ENCODE measurements around the gene TMIGD1.
"Not testable (repeated sequence)": the region's sequence is repeated elsewhere in the genome, so short reads cannot be mapped to it uniquely, and the experiment has no call there.

Gene TMIGD1

DNA sequence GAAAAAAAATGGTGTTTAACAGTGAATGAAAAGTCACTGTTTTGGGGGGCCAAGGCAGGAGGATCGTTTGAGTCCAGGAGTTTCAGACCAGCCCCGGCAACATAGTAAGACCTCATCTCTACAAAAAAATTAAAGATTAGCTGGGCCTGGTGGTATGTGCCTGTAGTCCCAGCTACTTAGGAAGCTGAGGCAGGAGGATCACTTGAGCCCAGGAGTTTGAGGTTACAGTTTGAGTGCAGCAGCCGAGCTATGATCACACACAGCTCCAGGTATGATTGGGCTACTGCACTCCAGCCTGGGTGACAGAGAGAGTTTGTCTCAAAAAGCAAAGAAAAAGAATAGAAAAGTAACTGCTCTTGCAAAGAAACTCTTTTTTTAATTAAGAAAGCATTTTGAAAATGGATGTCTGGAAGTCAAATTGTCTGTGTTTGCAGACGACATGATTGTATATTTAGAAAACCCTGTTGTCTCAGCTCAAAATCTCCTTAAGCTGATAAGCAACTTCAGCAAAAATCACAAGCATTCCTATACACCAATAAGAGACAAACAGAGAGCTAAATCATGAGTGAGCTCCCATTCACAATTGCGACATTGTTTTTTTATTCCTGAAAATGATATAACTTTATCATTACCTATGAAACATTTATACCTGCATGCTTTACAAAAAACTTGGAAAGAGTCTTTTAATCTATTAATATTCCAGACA lies 24.4 kb upstream of the TMIGD1 start:
- no peak for DNase-seq (ENCODE audit: low spot score)

DNA sequence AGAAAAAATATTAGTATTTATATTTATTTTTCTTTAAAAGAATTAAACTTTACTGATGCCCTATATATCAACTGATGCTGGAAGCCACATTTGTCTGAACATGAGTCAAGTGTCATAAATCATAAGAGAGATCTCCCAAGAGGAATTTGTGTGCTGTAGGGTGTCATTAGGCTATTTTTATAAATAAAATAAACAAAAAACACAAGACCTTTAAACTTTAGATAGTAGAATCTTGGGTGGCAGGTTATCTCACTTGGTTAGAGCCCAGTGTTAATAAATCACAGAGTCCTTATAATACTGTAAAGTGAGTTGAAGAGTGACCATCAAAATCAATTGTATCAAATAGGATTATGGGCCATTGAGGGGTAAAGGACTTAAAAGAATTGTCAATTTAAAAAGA lies 23.6 kb upstream of the TMIGD1 start:
- no peak for DNase-seq (ENCODE audit: low spot score)

DNA sequence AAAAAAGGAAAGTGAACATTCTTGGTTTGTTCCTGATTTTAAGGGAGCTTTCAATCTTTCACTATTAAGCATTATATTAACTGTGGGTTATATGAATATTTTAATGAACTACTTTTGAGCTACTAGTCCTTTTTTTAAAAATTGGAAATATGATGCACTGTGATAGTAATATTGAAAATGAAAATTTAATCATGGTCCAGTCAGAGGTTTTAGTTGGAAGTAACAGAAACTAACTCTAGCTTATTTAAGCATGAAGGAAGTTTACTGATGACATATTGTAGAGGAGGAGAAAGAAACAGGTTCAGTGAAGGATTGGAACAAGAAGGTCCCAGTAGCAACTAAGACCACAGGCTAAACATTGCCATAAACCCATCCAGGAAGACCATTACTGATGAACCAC lies 20.8 kb upstream of the TMIGD1 start:
- no peak for DNase-seq (ENCODE audit: low spot score)

DNA sequence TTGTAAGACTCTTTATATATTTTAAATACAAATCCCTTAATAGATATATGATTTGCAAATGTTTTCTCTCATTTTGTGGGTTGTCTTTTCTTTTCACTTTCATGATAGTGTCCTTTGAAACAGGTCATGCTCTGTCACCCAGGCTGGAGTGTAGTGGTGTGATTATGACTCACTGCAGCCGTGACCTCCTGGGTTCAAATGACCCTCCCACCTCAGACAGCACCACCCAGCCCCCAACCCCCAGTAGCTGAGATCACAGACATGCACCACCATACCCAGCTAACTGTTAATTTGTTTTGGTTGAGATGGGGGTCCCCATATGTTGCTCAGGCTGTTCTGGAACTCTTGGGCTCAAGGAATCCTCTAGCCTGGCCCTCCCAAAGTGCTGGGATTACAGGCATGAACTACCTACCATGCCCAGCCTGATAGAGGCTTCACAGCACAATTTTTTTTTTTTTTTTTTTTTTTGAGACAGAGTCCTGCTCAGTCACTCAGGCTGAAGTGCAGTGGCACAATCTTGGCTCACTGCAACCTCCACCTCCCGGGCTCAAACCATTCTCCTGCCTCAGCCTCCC lies 18.5 kb upstream of the TMIGD1 start:
- DNase-seq (ENCODE audit: low spot score), result no peak

DNA sequence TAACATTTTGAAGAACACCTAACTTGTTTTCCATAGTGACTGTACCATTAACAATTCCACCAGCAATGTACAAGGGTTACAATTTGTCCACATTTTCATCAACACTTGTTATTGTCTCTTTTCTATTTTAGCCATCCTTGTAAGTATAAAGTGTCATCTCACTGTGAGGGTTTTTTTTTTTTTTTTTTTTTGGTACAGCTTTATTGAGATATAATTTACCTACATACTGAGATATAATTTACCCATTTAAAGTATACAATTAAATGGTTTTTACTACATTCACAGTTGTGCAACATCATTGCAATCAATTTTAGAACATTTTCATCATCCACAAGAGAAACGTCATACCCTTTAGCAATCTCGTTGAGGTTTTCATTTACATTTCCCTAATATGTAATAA lies 17.9 kb upstream of the TMIGD1 start:
- DNase-seq (ENCODE audit: low spot score), result no peak

DNA sequence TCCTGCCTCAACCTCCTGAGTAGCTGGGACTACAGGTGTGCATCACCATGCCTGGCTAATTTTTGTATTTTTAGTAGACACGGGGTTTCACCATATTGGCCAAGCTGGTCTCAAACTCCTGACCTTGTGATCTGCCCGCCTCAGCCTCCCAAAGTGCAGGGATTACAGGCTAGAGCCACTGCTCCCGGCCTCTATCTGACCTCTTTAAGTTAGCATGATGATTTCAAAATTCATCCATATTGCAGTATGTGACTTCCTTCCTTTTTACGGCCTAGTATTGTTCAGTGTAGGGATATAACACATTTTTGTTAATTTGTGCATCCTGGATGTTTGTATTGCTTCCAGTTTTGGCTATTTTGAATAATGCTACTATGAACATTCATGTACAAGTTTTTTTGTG lies 17.4 kb upstream of the TMIGD1 start:
- DNase-seq (ENCODE audit: low spot score), result not testable (repeated sequence)

DNA sequence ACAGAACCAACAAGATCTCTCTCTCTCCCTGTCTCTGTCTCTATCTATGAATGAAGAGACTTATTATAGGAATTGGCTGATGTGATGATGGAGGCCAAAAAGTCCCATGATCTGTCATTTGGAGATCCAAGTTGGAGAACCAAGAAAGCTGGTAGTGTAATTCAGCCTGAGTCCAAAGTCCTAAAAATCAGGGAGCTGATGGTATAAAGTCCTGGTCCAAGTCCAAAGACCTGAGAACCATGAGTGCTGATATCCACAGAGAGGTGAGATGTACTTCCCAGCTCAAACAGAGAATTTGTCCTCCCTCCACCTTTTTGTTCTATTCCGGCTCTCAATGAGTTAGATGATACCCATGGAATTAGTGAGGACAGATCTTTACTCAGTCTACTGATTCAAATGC lies 15.4 kb upstream of the TMIGD1 start:
- DNase-seq (ENCODE audit: low spot score), result no peak

DNA sequence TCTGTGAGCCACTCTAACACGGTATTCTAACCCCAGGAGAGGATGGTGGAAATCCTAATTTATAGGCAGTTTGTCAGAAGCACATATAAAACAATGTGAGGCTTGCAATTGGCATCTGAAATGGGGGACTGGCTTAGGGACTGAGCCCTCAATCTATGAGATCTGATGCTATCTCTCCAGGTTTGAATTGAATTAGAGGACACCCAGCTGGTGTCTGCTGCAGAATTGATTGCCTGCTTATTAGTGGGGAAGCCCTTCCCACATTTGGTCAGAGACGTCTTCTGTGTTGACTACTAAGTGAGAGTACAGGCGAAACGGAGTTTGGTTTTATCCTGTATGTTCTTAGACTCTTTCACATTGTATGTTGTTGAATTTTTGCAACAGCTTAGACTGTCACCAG lies 13.6 kb upstream of the TMIGD1 start:
- no peak for DNase-seq (ENCODE audit: low spot score)

DNA sequence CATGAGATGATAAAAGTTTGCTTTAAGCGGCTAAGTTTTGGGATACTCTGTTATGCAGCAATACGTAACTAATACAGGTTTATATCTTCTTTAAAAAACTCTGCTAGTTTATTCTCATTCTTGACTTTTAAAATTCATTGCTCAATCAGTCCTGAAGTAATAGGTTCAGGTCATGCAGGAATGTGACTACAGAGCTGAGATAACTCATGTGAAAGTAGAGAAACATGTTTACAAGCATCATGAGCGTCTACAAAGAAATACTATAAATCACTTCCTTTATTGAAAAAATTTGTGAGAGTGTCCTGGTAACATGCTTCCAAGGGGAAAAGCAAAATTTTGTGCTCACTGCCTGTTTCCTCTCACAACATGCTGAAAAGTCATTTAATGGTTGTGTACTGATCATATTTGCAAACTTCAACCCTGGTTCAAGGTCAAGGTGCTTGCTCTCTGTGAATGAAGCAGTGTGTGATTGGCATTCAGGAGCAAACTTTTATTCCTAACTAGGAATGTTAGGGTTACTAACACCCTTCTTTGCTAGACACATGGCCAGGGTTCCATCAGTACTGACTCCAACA lies 12.5 kb upstream of the TMIGD1 start:
- DNase-seq (ENCODE audit: low spot score), result no peak

DNA sequence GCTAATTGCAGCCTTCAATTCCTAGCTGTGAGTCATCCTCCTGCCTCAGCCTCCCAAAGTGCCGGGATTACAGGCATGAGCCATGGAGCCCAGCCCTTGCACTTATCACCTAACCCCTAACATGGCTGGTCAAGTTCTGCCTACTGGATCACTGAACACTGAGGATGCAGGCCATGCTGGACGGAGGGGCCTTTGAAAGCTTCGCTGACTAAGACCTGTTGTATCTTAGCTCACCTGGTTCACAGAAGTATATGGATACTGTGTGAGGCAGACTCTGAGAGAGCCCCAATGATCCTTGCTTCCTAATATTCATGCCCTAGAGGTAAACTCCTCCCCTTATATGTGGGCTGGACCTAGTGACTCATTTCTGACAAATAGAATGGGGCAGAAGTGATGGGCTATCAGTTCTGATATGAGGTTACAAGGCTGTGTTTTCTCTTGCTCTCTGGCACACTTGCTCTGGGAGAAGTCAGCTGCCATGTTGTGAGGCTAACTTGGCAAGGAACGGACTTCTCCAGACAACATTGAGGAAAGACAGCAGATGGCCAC lies 11.7 kb upstream of the TMIGD1 start:
- no peak for DNase-seq (ENCODE audit: low spot score)

DNA sequence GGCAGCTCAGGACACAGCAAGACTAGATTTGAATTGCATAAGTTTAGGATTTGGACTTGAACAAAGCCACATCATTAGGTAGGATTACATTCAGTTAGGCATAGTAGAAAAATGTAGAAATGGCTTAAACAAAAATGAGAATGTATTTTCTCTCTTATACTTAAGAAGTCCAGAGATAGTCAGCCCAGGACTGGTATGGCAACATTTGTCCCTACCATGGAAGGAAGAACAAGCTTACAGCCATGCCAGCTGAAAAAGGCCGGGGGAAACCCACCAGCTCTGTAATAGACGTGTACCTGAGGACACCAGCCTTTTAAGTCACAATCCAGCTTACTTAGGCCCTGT lies 11.2 kb upstream of the TMIGD1 start:
- DNase-seq (ENCODE audit: low spot score), result no peak

DNA sequence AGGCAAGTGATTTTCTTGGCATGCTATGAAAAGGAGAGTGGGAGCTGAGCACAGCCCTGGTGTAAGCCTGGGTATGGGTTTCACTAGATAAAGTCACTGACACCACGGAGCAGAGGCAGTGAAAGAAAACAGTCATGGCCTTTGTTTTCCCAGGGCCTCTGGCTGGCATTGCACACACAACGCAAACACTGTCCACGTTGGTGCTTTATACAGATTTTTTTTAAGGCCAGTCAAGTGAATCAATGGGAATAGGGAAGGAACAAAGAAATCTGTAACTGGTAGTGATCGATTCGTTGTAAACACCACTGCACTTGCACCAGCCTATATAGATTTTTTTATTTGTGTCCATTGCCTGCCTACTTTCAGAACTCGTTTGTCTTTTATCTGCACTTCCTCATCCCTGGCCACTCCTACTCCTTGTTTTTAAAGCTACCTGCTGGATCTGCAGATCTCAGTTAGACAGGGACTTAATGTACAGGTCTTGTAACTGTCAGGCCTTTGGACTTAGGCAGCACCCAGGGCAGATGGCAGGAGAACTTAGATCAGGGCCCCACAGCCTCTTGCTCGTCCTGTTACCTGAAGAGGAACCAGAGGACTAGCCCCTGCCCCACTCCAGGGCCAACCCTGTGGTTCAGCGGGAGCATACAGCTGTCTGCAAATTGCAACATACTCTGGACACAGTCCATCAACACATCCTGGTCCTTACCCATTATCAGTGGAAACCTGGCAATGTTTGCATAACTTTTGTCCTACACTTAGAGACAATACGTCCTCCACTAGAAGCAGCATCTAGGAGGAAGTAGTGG lies 10.6 kb upstream of the TMIGD1 start:
- DNase-seq (ENCODE audit: low spot score), result no peak

DNA sequence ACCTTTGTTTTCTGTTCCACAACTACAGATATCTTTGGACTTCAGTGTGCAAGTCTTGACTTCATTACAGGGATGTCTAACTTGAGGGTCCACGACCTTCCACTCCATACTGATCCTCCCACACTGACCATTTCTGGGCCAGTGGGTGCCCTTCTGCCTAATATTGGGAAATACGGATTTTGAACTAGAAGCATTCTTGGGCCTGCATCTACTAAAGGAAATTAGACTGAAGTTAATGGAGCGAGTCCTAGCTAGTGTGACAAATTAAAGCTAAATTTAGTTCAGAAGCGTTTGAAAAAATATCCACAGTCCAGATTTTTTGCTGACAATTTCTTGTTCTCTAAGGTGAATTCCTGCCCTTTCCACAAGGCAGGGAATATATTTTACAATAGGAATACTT lies 9.9 kb upstream of the TMIGD1 start:
- DNase-seq (ENCODE audit: low spot score), result no peak

DNA sequence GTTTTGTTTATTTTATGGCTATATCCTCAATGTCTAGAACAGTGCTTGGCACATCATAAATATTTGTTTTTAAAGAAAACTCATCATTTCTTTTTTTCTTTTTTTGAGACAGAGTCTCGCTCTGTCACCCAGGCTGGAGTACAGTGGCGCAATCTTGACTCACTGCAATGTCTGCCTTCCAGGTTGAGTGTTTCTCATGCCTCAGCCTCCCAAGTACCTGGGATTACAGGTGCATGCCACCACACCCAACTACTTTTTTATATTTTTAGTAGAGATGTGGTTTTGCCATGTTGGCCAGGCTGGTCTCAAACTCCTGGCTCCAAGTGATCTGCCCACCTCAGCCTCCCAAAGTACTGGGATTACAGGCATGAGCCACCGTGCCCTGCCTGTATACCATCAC lies 9.4 kb upstream of the TMIGD1 start:
- DNase-seq (ENCODE audit: low spot score), result not testable (repeated sequence)

DNA sequence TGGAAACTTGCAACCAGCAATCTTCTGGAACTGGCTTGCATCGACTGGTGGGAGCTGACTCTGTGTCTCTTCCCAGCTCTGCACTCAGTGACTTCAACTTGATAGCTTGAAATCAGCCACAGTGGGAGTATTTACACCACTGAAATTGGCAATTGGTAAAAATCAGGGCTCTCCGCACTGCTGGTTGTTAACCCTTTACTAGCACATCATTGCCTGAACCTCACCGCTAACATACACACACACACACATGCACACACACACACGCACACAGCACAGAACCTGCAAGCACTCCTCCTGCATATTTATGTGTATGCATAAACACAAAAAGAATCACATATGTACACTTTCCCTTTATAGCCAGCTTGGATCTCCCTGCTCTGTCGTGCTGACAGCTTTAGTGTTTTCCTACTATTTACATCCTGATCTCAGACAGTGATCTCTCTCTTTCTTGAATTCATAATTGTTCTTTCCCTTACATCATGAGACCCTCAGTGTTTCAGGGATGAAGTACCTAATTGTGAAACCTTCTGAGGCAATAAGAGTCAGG lies 7.9 kb upstream of the TMIGD1 start:
- DNase-seq (ENCODE audit: low spot score), result no peak

DNA sequence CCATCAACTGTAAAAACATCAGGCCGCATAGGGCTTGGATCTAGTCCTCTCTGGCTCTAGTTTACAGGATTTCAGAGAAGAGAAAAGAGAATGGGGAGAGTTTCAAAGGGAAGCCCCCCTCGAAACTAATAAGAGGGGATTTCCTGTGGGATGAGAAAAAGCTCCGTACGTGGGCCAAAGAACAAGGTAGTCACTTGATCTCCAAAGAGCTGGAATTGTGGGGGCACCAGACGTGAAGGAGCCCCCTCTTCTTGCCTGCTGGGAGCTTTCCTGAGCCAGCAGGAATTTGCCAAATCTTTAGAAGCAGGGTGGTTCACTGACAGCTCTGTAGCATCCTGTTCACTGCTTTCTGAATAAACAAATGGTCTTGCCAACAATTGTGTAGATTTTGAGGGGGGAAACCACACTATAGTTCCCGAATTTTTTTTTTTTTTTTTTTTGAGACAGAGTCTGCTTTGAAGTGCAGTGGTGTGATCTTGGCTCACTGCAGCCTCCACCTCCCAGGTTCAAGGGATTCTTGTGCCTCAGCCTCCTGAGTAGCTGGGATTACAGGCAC lies 7.0 kb upstream of the TMIGD1 start:
- DNase-seq (ENCODE audit: low spot score), result no peak

DNA sequence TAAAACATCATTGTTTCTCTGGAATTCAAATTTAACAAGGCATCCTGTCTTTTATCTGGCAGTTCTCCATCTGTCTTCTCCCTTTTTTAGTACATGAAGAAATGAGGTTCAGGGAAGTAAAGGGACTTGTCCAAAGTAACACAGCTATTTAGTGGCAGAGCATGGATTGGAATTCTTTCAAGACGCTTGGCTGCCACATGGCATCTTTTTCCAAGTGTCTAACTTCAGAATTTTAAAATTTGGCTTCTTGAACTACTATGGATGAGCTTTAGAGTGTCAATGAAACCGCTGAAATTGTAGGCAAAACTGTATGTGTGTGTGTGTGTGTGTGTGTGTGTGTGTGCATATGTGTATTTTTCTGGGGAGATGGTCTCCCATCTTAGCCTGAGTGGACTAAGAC lies 5.2 kb upstream of the TMIGD1 start:
- DNase-seq (ENCODE audit: low spot score), result no peak

DNA sequence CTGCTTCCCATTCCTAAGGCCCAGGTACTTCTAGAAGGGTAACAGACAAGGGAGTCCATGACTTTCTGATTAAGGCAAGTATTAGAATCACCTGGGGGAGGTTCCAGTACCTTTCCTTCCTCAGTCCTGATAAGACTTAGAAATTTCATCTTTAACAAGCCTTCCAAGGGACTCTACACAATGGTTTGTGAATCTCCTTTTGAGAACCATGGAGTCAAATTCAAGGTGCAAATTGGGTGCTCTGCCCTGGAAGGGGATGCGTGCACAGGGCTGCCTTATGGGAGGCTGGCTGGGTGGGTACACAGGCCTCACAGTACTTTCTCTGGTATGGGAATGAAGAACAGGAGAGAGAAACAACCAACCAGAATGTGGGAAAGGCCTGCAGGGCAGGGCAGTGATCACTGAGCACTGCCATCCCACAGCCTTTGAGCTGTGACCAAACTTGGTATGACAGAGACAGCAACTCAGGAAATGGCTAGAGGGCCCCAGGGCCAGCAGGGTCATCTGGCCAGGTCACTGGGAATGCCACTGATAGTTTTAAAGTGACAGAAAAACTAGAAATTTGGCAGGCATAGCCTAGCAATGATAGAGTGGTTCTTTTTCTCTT lies 3.6 kb upstream of the TMIGD1 start:
- no peak for DNase-seq (ENCODE audit: low spot score)

DNA sequence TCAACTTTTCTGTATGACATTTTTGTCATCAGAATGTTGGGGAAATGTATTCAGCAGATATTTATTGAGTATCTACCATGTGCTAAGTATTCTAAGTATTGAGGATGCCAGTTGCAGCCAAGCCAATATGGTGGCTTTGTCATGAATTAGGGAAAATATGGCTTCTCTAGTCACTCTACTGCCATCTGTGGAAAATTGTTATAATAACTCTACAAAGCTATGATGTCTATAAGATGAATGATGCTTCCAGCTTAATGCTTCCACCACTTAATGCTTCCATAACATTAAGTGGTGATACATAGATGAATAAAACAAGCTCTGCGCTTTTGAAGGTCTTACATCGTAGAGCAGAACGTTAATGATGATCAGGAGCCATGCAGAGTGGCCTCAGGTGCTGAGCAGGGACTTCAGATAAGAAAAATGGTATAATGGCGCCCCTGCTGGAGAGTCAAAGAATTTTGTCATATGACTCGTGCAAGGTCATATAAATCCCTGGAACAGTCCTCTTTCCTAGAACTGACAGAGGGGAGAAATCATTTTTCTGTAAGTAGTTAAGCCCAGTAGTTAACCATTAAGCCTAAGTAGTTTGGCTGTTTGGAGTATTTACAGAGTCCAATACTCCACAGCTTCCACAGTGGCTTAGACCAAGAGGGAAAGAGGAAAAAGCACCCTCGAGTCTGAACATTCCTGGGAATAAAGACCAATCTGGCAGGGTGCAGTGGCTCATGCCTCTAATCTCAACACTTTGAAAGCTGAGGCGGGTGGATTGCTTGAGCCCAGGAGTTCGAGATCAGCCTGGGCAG lies 2.7 kb upstream of the TMIGD1 start:
- DNase-seq (ENCODE audit: low spot score), result peak; percentile 37

DNA sequence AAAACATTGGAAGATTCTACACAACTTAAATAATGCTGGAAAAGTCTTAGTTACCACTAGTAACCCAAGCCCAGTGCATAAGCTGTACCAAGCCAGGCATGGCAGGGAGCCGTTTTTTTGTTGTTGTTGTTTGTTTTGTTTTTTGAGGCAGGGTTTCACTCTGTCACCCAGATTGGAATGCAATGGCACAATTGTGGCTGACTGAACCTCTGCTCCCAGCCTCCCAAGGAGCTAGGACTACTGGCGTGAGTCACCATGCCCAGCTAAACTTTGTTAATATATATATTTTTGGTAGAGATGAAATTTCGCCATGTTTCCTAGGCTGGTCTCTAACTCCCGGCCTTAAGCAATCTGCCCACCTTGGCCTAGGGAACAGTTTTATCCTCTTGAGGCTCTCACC lies 564 bp upstream of the TMIGD1 start:
- no peak for DNase-seq (ENCODE audit: low spot score)

DNA sequence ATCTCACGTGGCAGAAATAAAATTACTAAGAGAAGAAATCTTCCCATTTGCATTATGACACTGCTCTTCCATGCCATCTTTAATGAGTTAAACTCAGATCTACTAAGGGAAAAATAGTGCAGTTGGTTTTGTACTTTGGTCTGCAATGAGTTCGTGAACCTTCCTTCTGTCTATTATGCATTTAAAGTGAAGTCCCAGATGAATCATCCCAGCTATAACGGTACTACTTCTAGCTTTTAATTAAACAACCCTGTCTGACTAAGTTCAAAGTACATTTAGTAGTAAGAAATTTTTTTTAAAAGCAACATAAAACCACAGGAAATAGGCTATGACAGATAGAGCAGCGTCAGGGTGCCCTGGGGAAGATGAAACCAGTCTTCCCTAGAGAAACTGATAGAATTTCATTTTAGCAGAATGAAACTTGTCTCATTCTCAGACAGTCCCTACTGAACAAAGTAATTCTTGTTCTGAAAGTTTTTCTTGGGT lies 1.8 kb downstream of the TMIGD1 start:
- no peak for DNase-seq (ENCODE audit: low spot score)
